Activated CD4-positive, alpha-beta T cell treated with anti-CD3 and anti-CD28 coated beads, Interleukin-2, amount 10 ng/mL, durations not matched to agents 24 days and 14 days (primary cell): ENCODE data around the gene RARRES2. TPM values are rescaled to one million over a fixed set of nuclear protein-coding genes. Genes with fewer than 3 reads are reported as not detected.

Experiments used
- DNase-seq: peaks from one replicate; pipeline ENCODE4 v3.0.0; 2022
- H3K27ac Mint-ChIP-seq: one replicate; pipeline ENCODE4 v1.8.0; 2022; ENCODE audit warnings: mild to moderate bottlenecking, mixed read lengths
- H3K27me3 Mint-ChIP-seq: one replicate; pipeline ENCODE4 v1.8.0; 2022; ENCODE audit warnings: mixed read lengths
- H3K36me3 Mint-ChIP-seq: one replicate; pipeline ENCODE4 v1.8.0; 2022; ENCODE audit warnings: low read depth, mild to moderate bottlenecking, mixed read lengths
- H3K4me1 Mint-ChIP-seq: one replicate; pipeline ENCODE4 v1.8.0; 2021; ENCODE audit warnings: mixed read lengths
- H3K4me3 Mint-ChIP-seq: one replicate; pipeline ENCODE4 v1.8.0; 2022; ENCODE audit warnings: mild to moderate bottlenecking, moderate library complexity, mixed read lengths
- H3K9me3 Mint-ChIP-seq: one replicate; pipeline ENCODE4 v1.8.0; 2021; ENCODE audit warnings: mixed read lengths
- intact Hi-C: fragments of 100-400 bp; cut with micrococcal nuclease; formaldehyde crosslinking; loops from one replicate; pipeline ENCODE4 v1.15.1; 2023
- total RNA-seq: library from RNA; stranded (reverse); gene quantifications from 2 replicates; pipeline ENCODE4 v1.2.3, GENCODE V29; 2022

RARRES2 gene
- total RNA-seq, 1 donor from 2014 or later = not detected

- Mint-ChIP-seq H3K27ac (no peak overlapping the region), H3K9me3 (no peaks in the 10 kb centered on the region), H3K4me3 (peak overlapping the region; percentile 96), H3K36me3 (peaks cover 1% of the 10 kb centered on the region), H3K4me1 (peaks cover 37% of the 10 kb centered on the region), H3K27me3 (no peaks in the 10 kb centered on the region)
- intact Hi-C loops = no loop called here
- no peak for DNase-seq
Observed at GRCh38 chr7:150380463-150380862, 39.0 kb upstream of the RARRES2 start.

- Mint-ChIP-seq H3K9me3 (no peaks in the 10 kb centered on the region), H3K4me1 (peaks cover 41% of the 10 kb centered on the region), H3K36me3 (peaks cover 3% of the 10 kb centered on the region), H3K4me3 (peak overlapping the region; percentile 96), H3K27me3 (no peaks in the 10 kb centered on the region), H3K27ac (peak overlapping the region; percentile 80)
- intact Hi-C loops = loop anchor here (1.0 to 10.0 kb wide), 5 partner anchors 26 to 705 kb away; partner anchors contain the start of genes ACTR3C, AGAP3, FASTK and LRRC61
- peak; percentile 77 for DNase-seq
Observed at GRCh38 chr7:150379441-150380379, 38.3 kb upstream of the RARRES2 start.

- no peaks in the 10 kb centered on the region for H3K9me3 Mint-ChIP-seq
- intact Hi-C loops = loop anchor here (1.0 to 10.0 kb wide), 7 partner anchors 10 to 706 kb away; partner anchors contain the start of genes ACTR3C, AGAP3, FASTK and LRRC61
- H3K36me3 Mint-ChIP-seq = peaks cover 8% of the 10 kb centered on the region
- H3K4me3 Mint-ChIP-seq = peak within 1 kb of the TSS; percentile 96
- peak within 1 kb of the TSS; percentile 80 for H3K27ac Mint-ChIP-seq
- DNase-seq = peak; percentile 98
- H3K4me1 Mint-ChIP-seq = peaks cover 44% of the 10 kb centered on the region
- no peaks in the 10 kb centered on the region for H3K27me3 Mint-ChIP-seq
Observed at GRCh38 chr7:150378853-150379440, 37.5 kb upstream of the RARRES2 start, which contains the start of gene ZNF775. TSS of gene ZNF775 (plus strand) at chr7:150379330. CDS start at chr7:150388471, 9,141 bp downstream.

GRCh38 chr7:150378115-150378852 is 36.9 kb upstream of the RARRES2 start:
- no peaks in the 10 kb centered on the region for H3K27me3 Mint-ChIP-seq
- peaks cover 14% of the 10 kb centered on the region for H3K36me3 Mint-ChIP-seq
- H3K4me1 Mint-ChIP-seq = peaks cover 47% of the 10 kb centered on the region
- peak overlapping the region; percentile 79 for H3K27ac Mint-ChIP-seq
- no peaks in the 10 kb centered on the region for H3K9me3 Mint-ChIP-seq
- peak; percentile 80 for DNase-seq
- peak overlapping the region; percentile 96 for H3K4me3 Mint-ChIP-seq
- intact Hi-C loops = loop anchor here (1.0 to 10.0 kb wide), 5 partner anchors 9 to 707 kb away; partner anchors contain the start of genes AGAP3, FASTK and TMUB1

- Mint-ChIP-seq H3K9me3 (no peaks in the 10 kb centered on the region), H3K4me1 (peaks cover 47% of the 10 kb centered on the region), H3K36me3 (peaks cover 19% of the 10 kb centered on the region), H3K4me3 (peak overlapping the region; percentile 96), H3K27me3 (no peaks in the 10 kb centered on the region), H3K27ac (peak overlapping the region; percentile 6)
- no peak for DNase-seq
- intact Hi-C loops = loop anchor here (1.0 to 10.0 kb wide), 5 partner anchors 8 to 707 kb away; partner anchors contain the start of genes AGAP3, FASTK and TMUB1
Observed at GRCh38 chr7:150377635-150378034, 36.2 kb upstream of the RARRES2 start.

GRCh38 chr7:150377196-150377595 is 35.8 kb upstream of the RARRES2 start:
- Mint-ChIP-seq H3K4me3 (no peak overlapping the region), H3K27me3 (no peaks in the 10 kb centered on the region), H3K9me3 (no peaks in the 10 kb centered on the region), H3K27ac (peak overlapping the region; percentile 6), H3K4me1 (peaks cover 47% of the 10 kb centered on the region), H3K36me3 (peaks cover 22% of the 10 kb centered on the region)
- intact Hi-C loops = loop anchor here (5.0 to 10.0 kb wide), 3 partner anchors 45 to 708 kb away; partner anchors contain the start of genes AGAP3, FASTK and TMUB1
- no peak for DNase-seq

GRCh38 chr7:150376560-150376959 is 35.1 kb upstream of the RARRES2 start:
- no peaks in the 10 kb centered on the region for H3K9me3 Mint-ChIP-seq
- DNase-seq = no peak
- H3K4me3 Mint-ChIP-seq = peak overlapping the region; percentile 55
- H3K36me3 Mint-ChIP-seq = peaks cover 22% of the 10 kb centered on the region
- peaks cover 47% of the 10 kb centered on the region for H3K4me1 Mint-ChIP-seq
- H3K27me3 Mint-ChIP-seq = no peaks in the 10 kb centered on the region
- peak overlapping the region; percentile 78 for H3K27ac Mint-ChIP-seq
- intact Hi-C loops = loop anchor here (5.0 to 10.0 kb wide), 3 partner anchors 46 to 708 kb away; partner anchors contain the start of genes AGAP3, FASTK and TMUB1

GRCh38 chr7:150375662-150376521 is 34.5 kb upstream of the RARRES2 start:
- H3K27me3 Mint-ChIP-seq = no peaks in the 10 kb centered on the region
- no peaks in the 10 kb centered on the region for H3K9me3 Mint-ChIP-seq
- intact Hi-C loops = loop anchor here (5.0 to 10.0 kb wide), 3 partner anchors 46 to 709 kb away; partner anchors contain the start of genes AGAP3, FASTK and TMUB1
- peak overlapping the region; percentile 78 for H3K27ac Mint-ChIP-seq
- peak overlapping the region; percentile 55 for H3K4me3 Mint-ChIP-seq
- DNase-seq = peak; percentile 75
- H3K4me1 Mint-ChIP-seq = peaks cover 46% of the 10 kb centered on the region
- H3K36me3 Mint-ChIP-seq = peaks cover 23% of the 10 kb centered on the region

- Mint-ChIP-seq H3K27me3 (no peaks in the 10 kb centered on the region), H3K36me3 (peaks cover 28% of the 10 kb centered on the region), H3K27ac (peak overlapping the region; percentile 2), H3K4me3 (no peak overlapping the region), H3K9me3 (no peaks in the 10 kb centered on the region), H3K4me1 (peaks cover 49% of the 10 kb centered on the region)
- intact Hi-C loops = loop anchor here (10.0 kb wide), 1 partner anchor 710 kb away; the partner anchor contains the start of genes AGAP3, FASTK and TMUB1
- DNase-seq = no peak
Observed at GRCh38 chr7:150374472-150374871, 33.0 kb upstream of the RARRES2 start.

GRCh38 chr7:150374026-150374425 is 32.6 kb upstream of the RARRES2 start:
- no peak for DNase-seq
- Mint-ChIP-seq H3K9me3 (no peaks in the 10 kb centered on the region), H3K4me3 (no peak overlapping the region), H3K36me3 (peaks cover 30% of the 10 kb centered on the region), H3K27ac (no peak overlapping the region), H3K4me1 (peaks cover 49% of the 10 kb centered on the region), H3K27me3 (no peaks in the 10 kb centered on the region)
- intact Hi-C loops = loop anchor here (10.0 kb wide), 1 partner anchor 711 kb away; the partner anchor contains the start of genes AGAP3, FASTK and TMUB1

- Mint-ChIP-seq H3K4me1 (peaks cover 50% of the 10 kb centered on the region), H3K27ac (no peak overlapping the region), H3K4me3 (no peak overlapping the region), H3K9me3 (no peaks in the 10 kb centered on the region), H3K27me3 (no peaks in the 10 kb centered on the region), H3K36me3 (peaks cover 30% of the 10 kb centered on the region)
- DNase-seq = no peak
- intact Hi-C loops = loop anchor here (10.0 kb wide), 1 partner anchor 712 kb away; the partner anchor contains the start of genes AGAP3, FASTK and TMUB1
Observed at GRCh38 chr7:150373049-150373801, 31.8 kb upstream of the RARRES2 start.
